SU-DHL-6 (cell line): ENCODE results near the gene IPCEF1.

Experiments used
- H2AFZ ChIP-seq: fragments of 200-600 bp; sonication (generic); 2 replicates; pipeline ENCODE4 v1.6.1; 2014; ENCODE audit warnings: low read depth, mild to moderate bottlenecking, moderate library complexity, mixed read lengths, antibody characterized with exemption, low read length; ENCODE audit not compliant: severe bottlenecking
- H3F3A ChIP-seq: fragments of 200-600 bp; shearing (Covaris generic); 2 replicates; pipeline ENCODE4 v1.6.0; 2016; ENCODE audit warnings: antibody characterized with exemption, mild to moderate bottlenecking; ENCODE audit not compliant: insufficient read depth
- H3K27ac ChIP-seq: fragments of 200-600 bp; sonication (generic); 2 replicates; pipeline ENCODE4 v1.5.1; 2016; ENCODE audit warnings: low read depth, mild to moderate bottlenecking, low read length, moderate library complexity, mixed read lengths
- H3K27me3 ChIP-seq: fragments of 200-600 bp; sonication (generic), shearing (Covaris generic); 2 replicates; pipeline ENCODE4 v1.6.0; 2014; ENCODE audit warnings: mild to moderate bottlenecking, low read length
- H3K36me3 ChIP-seq: fragments of 200-600 bp; sonication (generic); 2 replicates; pipeline ENCODE4 v1.6.1; 2014; ENCODE audit warnings: mild to moderate bottlenecking, low read length, mixed read lengths
- H3K4me2 ChIP-seq: fragments of 300-600, 200-600 bp; shearing (Covaris generic), sonication (generic); 2 replicates; pipeline ENCODE4 v1.6.0; 2014; ENCODE audit warnings: low read length, low read depth, mild to moderate bottlenecking; ENCODE audit not compliant: poor library complexity, severe bottlenecking
- H3K4me3 ChIP-seq: fragments of 200-600 bp; sonication (generic); 2 replicates; pipeline ENCODE4 v1.5.1; 2014; ENCODE audit warnings: antibody characterized with exemption, low read length, mild to moderate bottlenecking, mixed read lengths; ENCODE audit not compliant: insufficient read depth, poor library complexity, severe bottlenecking
- H3K79me2 ChIP-seq: fragments of 200-600 bp; sonication (generic); 2 replicates; pipeline ENCODE4 v1.6.1; 2014; ENCODE audit warnings: mild to moderate bottlenecking, low read length, moderate library complexity; ENCODE audit not compliant: insufficient read depth
- H3K9ac ChIP-seq: fragments of 200-600 bp; sonication (generic); 2 replicates; pipeline ENCODE4 v1.7.0; 2014; ENCODE audit warnings: mild to moderate bottlenecking, low read length
- H3K9me2 ChIP-seq: fragments of 200-600 bp; sonication (generic); replicated peaks from 2 replicates; pipeline ENCODE4 v1.6.1; 2014; ENCODE audit warnings: low read length; ENCODE audit not compliant: insufficient read depth
- H3K9me3 ChIP-seq: fragments of 200-600 bp; sonication (generic); 2 replicates; pipeline ENCODE4 v1.6.1; 2014; ENCODE audit warnings: low read length, mixed read lengths; ENCODE audit not compliant: insufficient read depth
- H4K20me1 ChIP-seq: fragments of 200-600 bp; sonication (generic); 2 replicates; pipeline ENCODE4 v1.6.1; 2014; ENCODE audit warnings: low read depth, mild to moderate bottlenecking, antibody characterized with exemption, low read length, moderate library complexity, mixed read lengths
- EZH2phosphoT487 ChIP-seq: fragments of 200-600 bp; sonication (generic), shearing (Covaris generic); conservative IDR thresholded peaks from 2 replicates; pipeline ENCODE4 v1.6.1; 2018; ENCODE audit warnings: mild to moderate bottlenecking, antibody characterized with exemption, low read length, moderate library complexity, mixed read lengths
- TF ChIP-seq, protein P1 (sequence below): fragments of 200-600 bp; sonication (generic); IDR thresholded peaks from one replicate; pipeline ENCODE4 v1.5.1; 2017; ENCODE audit warnings: antibody characterized with exemption, mild to moderate bottlenecking, low read length, moderate library complexity; ENCODE audit not compliant: insufficient read depth, poor library complexity, severe bottlenecking

Gene IPCEF1

DNA sequence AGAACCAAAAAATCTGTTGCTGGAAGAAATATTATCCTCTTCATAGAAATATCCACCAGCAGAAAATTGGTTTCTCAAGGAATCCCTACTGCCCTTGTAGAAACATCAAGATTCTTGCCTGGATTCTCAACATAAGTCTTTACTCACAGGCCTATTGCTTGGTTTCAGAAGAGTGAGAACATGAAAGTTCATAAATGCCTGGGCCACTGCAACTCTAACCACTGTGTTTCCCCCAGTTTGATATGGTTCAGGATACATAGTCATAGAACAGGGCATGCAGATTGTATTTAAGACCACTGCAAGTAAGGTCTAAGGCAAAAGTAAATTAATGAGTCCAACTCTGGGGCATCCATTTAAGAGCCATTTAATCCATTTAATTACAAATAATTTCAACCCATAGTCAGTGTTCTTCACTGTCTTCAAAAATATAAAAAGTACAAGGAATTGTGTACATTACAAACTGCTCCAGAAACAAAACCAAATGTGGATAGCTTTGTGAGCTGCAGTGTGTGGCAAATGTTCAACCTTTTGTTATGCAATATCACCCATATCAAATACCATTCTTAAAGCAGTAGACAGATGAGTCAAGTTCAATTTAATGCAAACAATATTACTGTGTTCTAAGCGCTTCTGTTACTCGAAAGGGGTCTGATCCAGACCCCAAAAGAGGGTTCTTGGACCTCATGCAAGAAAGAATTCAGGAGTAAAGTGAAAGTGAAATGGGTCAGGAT lies 234.2 kb downstream of the IPCEF1 start:
- H3K9me2 ChIP-seq, result no peaks in the 10 kb centered on the region
- H3K9me3 ChIP-seq, result peaks cover 6% of the 10 kb centered on the region; the same call in 1 of the 2 replicates
- no peaks in the 10 kb centered on the region for H3K27me3 ChIP-seq
- no peaks in the 10 kb centered on the region for H3K36me3 ChIP-seq
- no peaks in the 10 kb centered on the region for H4K20me1 ChIP-seq
- H3K79me2 ChIP-seq, result no peaks in the 10 kb centered on the region
- no peak overlapping the region for H3K9ac ChIP-seq
- H3K27ac ChIP-seq, result no peak overlapping the region
- TF ChIP-seq EZH2phosphoT487, result no peak
- TF ChIP-seq, protein P1, sequence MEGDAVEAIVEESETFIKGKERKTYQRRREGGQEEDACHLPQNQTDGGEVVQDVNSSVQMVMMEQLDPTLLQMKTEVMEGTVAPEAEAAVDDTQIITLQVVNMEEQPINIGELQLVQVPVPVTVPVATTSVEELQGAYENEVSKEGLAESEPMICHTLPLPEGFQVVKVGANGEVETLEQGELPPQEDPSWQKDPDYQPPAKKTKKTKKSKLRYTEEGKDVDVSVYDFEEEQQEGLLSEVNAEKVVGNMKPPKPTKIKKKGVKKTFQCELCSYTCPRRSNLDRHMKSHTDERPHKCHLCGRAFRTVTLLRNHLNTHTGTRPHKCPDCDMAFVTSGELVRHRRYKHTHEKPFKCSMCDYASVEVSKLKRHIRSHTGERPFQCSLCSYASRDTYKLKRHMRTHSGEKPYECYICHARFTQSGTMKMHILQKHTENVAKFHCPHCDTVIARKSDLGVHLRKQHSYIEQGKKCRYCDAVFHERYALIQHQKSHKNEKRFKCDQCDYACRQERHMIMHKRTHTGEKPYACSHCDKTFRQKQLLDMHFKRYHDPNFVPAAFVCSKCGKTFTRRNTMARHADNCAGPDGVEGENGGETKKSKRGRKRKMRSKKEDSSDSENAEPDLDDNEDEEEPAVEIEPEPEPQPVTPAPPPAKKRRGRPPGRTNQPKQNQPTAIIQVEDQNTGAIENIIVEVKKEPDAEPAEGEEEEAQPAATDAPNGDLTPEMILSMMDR, result no peak
- H3K4me2 ChIP-seq, result no peak overlapping the region
- no peak overlapping the region for H3K4me3 ChIP-seq
- no peak overlapping the region for H2AFZ ChIP-seq
- H3F3A ChIP-seq, result no peaks in the 10 kb centered on the region

DNA sequence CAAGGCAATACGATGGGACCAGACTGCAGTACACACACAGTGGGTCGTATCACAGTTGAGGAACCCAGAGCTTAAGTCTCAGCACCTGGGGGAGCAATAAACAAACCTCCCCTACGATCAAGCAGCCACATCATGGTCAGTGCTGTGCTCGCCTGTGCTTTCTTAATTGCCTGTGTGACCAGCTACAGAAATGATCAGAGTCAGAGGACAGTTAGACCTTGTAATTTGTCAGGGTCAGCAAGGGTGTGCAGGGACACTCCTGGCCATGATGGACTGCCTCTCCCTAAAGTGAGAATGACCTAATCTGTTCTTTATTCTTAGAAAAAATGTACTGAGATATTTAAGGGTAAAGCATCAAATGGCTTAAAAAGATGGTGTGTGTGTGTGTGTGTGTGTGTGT lies 239.1 kb downstream of the IPCEF1 start:
- no peaks in the 10 kb centered on the region for H3K27me3 ChIP-seq
- H3K9ac ChIP-seq, result no peak overlapping the region
- no peak overlapping the region for H3K4me2 ChIP-seq
- TF ChIP-seq, protein P1, result no peak
- TF ChIP-seq EZH2phosphoT487, result no peak
- H2AFZ ChIP-seq, result no peak overlapping the region
- no peaks in the 10 kb centered on the region for H4K20me1 ChIP-seq
- no peaks in the 10 kb centered on the region for H3K36me3 ChIP-seq
- no peaks in the 10 kb centered on the region for H3K79me2 ChIP-seq
- H3K27ac ChIP-seq, result no peak overlapping the region
- no peaks in the 10 kb centered on the region for H3F3A ChIP-seq
- no peak overlapping the region for H3K4me3 ChIP-seq
- peaks cover 1% of the 10 kb centered on the region; the same call in 1 of the 2 replicates for H3K9me3 ChIP-seq
- no peaks in the 10 kb centered on the region for H3K9me2 ChIP-seq

DNA sequence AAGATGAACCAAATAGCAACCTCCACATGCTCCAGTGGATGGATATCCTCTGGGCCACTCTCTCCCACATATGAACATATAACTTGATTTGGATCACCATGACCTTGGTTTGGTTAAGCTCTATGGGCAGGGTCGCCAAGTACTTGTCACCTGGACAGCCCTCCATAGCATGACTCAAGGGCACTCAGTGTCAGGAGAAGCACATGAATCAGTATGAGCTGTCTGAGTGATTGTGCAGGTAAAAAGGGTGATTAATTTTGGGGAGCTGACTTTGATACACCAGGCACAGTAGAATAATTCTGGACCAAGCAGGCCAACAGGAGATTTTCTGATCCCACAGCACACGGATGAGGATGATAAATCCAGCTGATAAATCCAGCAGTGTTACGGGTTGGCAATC lies 243.2 kb downstream of the IPCEF1 start:
- no peak overlapping the region for H3K27ac ChIP-seq
- H3K9me3 ChIP-seq, result no peaks in the 10 kb centered on the region
- TF ChIP-seq, protein P1, result no peak
- TF ChIP-seq EZH2phosphoT487, result no peak
- H3K9me2 ChIP-seq, result no peaks in the 10 kb centered on the region
- H3K27me3 ChIP-seq, result no peaks in the 10 kb centered on the region
- H4K20me1 ChIP-seq, result no peaks in the 10 kb centered on the region
- H3K4me2 ChIP-seq, result no peak overlapping the region
- no peak overlapping the region for H3K9ac ChIP-seq
- no peaks in the 10 kb centered on the region for H3F3A ChIP-seq
- no peak overlapping the region for H2AFZ ChIP-seq
- no peak overlapping the region for H3K4me3 ChIP-seq
- no peaks in the 10 kb centered on the region for H3K79me2 ChIP-seq
- no peaks in the 10 kb centered on the region for H3K36me3 ChIP-seq
